Measurements from ENCODE around the gene BORCS6. TPM values are rescaled to one million over a fixed set of nuclear protein-coding genes. Genes with fewer than 3 reads are reported as not detected.
A peak's percentile ranks its signal among the peaks of the same experiment; 100 is the strongest.
"Not testable (repeated sequence)": the region's sequence is repeated elsewhere in the genome, so short reads cannot be mapped to it uniquely, and the experiment has no call there.

The BORCS6 gene
- total and polyA plus RNA-seq, 5 experiments from 2014 or later = 15.1 to 22.6 (median 16.1) TPM

GRCh38 chr17:8186787-8187516 lies 3.0 kb downstream of the BORCS6 start:
- H3K27me3 Mint-ChIP-seq = no peaks in the 10 kb centered on the region
- peaks cover 10 to 24% (median 19%) of the 10 kb centered on the region in 4 donors for H3K4me1 Mint-ChIP-seq
- POLR2A ChIA-PET = interaction anchor here (1.2 to 26.2 kb wide), 14 partner anchors 10 to 500 kb away, joined by 3 to 1171 read pairs (median 14); partner anchors contain the start of genes ALOXE3, AURKB, CTC1 and HES7
- no peaks in the 10 kb centered on the region for H3K9me3 Mint-ChIP-seq
- no peak overlapping the region for H3K27ac Mint-ChIP-seq
- H3K4me3 Mint-ChIP-seq = no peak overlapping the region
- peak; percentile 36 to 58 for ATAC-seq
- DNase-seq = peak; percentile 64 to 96 (median 92)
- no peaks in the 10 kb centered on the region for H3K36me3 Mint-ChIP-seq

- Mint-ChIP-seq H3K4me1 (peaks cover 10 to 28% (median 20%) of the 10 kb centered on the region in 4 donors), H3K27me3 (no peaks in the 10 kb centered on the region), H3K9me3 (no peaks in the 10 kb centered on the region), H3K27ac (no peak overlapping the region), H3K36me3 (no peaks in the 10 kb centered on the region), H3K4me3 (no peak overlapping the region)
- POLR2A ChIA-PET = interaction anchor here (1.2 to 26.2 kb wide), 9 partner anchors 15 to 109 kb away, joined by 3 to 1171 read pairs (median 28); partner anchors contain the start of genes ALOXE3, CTC1, HES7 and PER1
- no peak for ATAC-seq
- DNase-seq = peak in 1 of 10 donors; percentile 93
Observed at GRCh38 chr17:8186446-8186786, 3.6 kb downstream of the BORCS6 start.

GRCh38 chr17:8185582-8186445 lies 4.2 kb downstream of the BORCS6 start:
- H3K27me3 Mint-ChIP-seq = no peaks in the 10 kb centered on the region
- H3K4me3 Mint-ChIP-seq = no peak overlapping the region
- no peaks in the 10 kb centered on the region for H3K36me3 Mint-ChIP-seq
- ATAC-seq = peak; percentile 5 to 9
- no peak overlapping the region for H3K27ac Mint-ChIP-seq
- H3K4me1 Mint-ChIP-seq = peaks cover 10 to 30% (median 20%) of the 10 kb centered on the region in 4 donors
- no peaks in the 10 kb centered on the region for H3K9me3 Mint-ChIP-seq
- DNase-seq = peak; percentile 72 to 97 (median 89)
- POLR2A ChIA-PET = interaction anchor here (0.7 to 26.2 kb wide), 10 partner anchors 15 to 110 kb away, joined by 3 to 1171 read pairs (median 17); partner anchors contain the start of genes ALOXE3, CTC1, HES7 and PER1

GRCh38 chr17:8176998-8177731 lies 12.8 kb downstream of the BORCS6 start:
- Mint-ChIP-seq H3K27ac (peak overlapping the region; percentile 92 to 100 (median 100)), H3K4me3 (peak overlapping the region; percentile 89 to 94 (median 92)), H3K9me3 (no peaks in the 10 kb centered on the region), H3K36me3 (no peaks in the 10 kb centered on the region), H3K4me1 (peaks cover 21 to 59% (median 52%) of the 10 kb centered on the region in 4 donors), H3K27me3 (no peaks in the 10 kb centered on the region)
- POLR2A ChIA-PET = interaction anchor here (0.6 to 41.9 kb wide), 7 partner anchors 5 to 71 kb away, joined by 3 to 1171 read pairs (median 8); partner anchors contain the start of genes BORCS6, CTC1, PER1 and TMEM107
- ATAC-seq = no peak
- DNase-seq = no peak

GRCh38 chr17:8176197-8176940 lies 13.6 kb downstream of the BORCS6 start, which contains the start of gene TMEM107:
Gene TMEM107, minus strand, starts transcription at chr17:8176380. Its CDS starts 94 bp downstream, at chr17:8176286.
- Mint-ChIP-seq H3K4me1 (peaks cover 21 to 59% (median 54%) of the 10 kb centered on the region in 4 donors), H3K9me3 (no peaks in the 10 kb centered on the region)
- POLR2A ChIA-PET = interaction anchor here (0.8 to 41.9 kb wide), 9 partner anchors 6 to 119 kb away, joined by 3 to 1171 read pairs (median 4); partner anchors contain the start of genes BORCS6, CTC1, PER1 and SLC25A35

GRCh38 chr17:8175795-8176196 lies 14.2 kb downstream of the BORCS6 start:
- POLR2A ChIA-PET = interaction anchor here (0.9 to 41.9 kb wide), 7 partner anchors 6 to 120 kb away, joined by 3 to 1171 read pairs (median 8); partner anchors contain the start of genes BORCS6, CTC1, PER1 and SLC25A35
- DNase-seq (no peak), ATAC-seq (no peak)
- Mint-ChIP-seq H3K4me3 (peak overlapping the region; percentile 89 to 94 (median 92)), H3K4me1 (peaks cover 20 to 56% (median 52%) of the 10 kb centered on the region in 4 donors), H3K9me3 (no peaks in the 10 kb centered on the region), H3K27ac (peak overlapping the region; percentile 92 to 100 (median 100)), H3K27me3 (no peaks in the 10 kb centered on the region), H3K36me3 (no peaks in the 10 kb centered on the region)

More at GRCh38 chr17:8176197-8176940, 13.6 kb downstream of the BORCS6 start, which contains the start of gene TMEM107:
- ATAC-seq (peak; percentile 56 to 67), DNase-seq (peak; percentile 79 to 93 (median 84))
- Mint-ChIP-seq H3K36me3 (no peaks in the 10 kb centered on the region), H3K27me3 (no peaks in the 10 kb centered on the region), H3K27ac (peak within 1 kb of the TSS; percentile 92 to 100 (median 100)), H3K4me3 (peak within 1 kb of the TSS; percentile 89 to 94 (median 92))

GRCh38 chr17:8173871-8174322 lies 16.1 kb downstream of the BORCS6 start:
- Mint-ChIP-seq H3K4me3 (peak overlapping the region; percentile 84 to 95 (median 92)), H3K9me3 (no peaks in the 10 kb centered on the region), H3K36me3 (no peaks in the 10 kb centered on the region), H3K27me3 (no peaks in the 10 kb centered on the region), H3K4me1 (peaks cover 20 to 55% (median 50%) of the 10 kb centered on the region in 4 donors), H3K27ac (peak overlapping the region; percentile 99 to 100 (median 100))
- POLR2A ChIA-PET = interaction anchor here (0.5 to 41.9 kb wide), 16 partner anchors 8 to 330 kb away, joined by 3 to 1171 read pairs (median 6); partner anchors contain the start of genes BORCS6, CTC1, PER1 and PFAS
- no peak for DNase-seq
- no peak for ATAC-seq

GRCh38 chr17:8173056-8173870 lies 16.7 kb downstream of the BORCS6 start:
- Mint-ChIP-seq H3K4me1 (peaks cover 20 to 61% (median 52%) of the 10 kb centered on the region in 4 donors), H3K4me3 (peak overlapping the region; percentile 84 to 95 (median 92)), H3K27ac (peak overlapping the region; percentile 99 to 100 (median 100)), H3K36me3 (no peaks in the 10 kb centered on the region), H3K27me3 (no peaks in the 10 kb centered on the region), H3K9me3 (no peaks in the 10 kb centered on the region)
- ATAC-seq (peak; percentile 81 to 85), DNase-seq (peak; percentile 43 to 95 (median 83))
- POLR2A ChIA-PET = interaction anchor here (0.5 to 41.9 kb wide), 17 partner anchors 9 to 590 kb away, joined by 3 to 1171 read pairs (median 5); partner anchors contain the start of genes BORCS6, CTC1, MPDU1 and PER1

- POLR2A ChIA-PET = interaction anchor here (0.7 to 41.9 kb wide), 3 partner anchors 12 to 66 kb away, joined by 10 to 1171 read pairs (median 1171); partner anchors contain the start of genes BORCS6, PER1, TMEM107 and VAMP2
- not testable (repeated sequence) for H3K27me3 Mint-ChIP-seq, H3K9me3 Mint-ChIP-seq, H3K27ac Mint-ChIP-seq, ATAC-seq, H3K36me3 Mint-ChIP-seq, H3K4me3 Mint-ChIP-seq, DNase-seq
- peaks cover 8 to 50% (median 40%) of the 10 kb centered on the region in 4 donors for H3K4me1 Mint-ChIP-seq
Observed at GRCh38 chr17:8170186-8170585, 19.8 kb downstream of the BORCS6 start.

- Mint-ChIP-seq H3K36me3 (no peaks in the 10 kb centered on the region), H3K9me3 (no peaks in the 10 kb centered on the region), H3K27ac (peak overlapping the region in 1 of 10 donors; percentile 8), H3K27me3 (no peaks in the 10 kb centered on the region), H3K4me1 (peaks cover 16 to 46% (median 36%) of the 10 kb centered on the region in 4 donors), H3K4me3 (no peak overlapping the region)
- POLR2A ChIA-PET = interaction anchor here (0.7 to 41.9 kb wide), 4 partner anchors 9 to 54 kb away, joined by 3 to 1171 read pairs (median 10); partner anchors contain the start of genes BORCS6 and TMEM107
- ATAC-seq (no peak), DNase-seq (no peak)
Observed at GRCh38 chr17:8167526-8167925, 22.5 kb downstream of the BORCS6 start.
